ENCODE results near the gene FAM200A. TPM values are rescaled to one million over a fixed set of nuclear protein-coding genes. Genes with fewer than 3 reads are reported as not detected.
A peak's percentile ranks its signal among the peaks of the same experiment; 100 is the strongest.

The FAM200A gene
- total and polyA plus RNA-seq, 2 donors from 2014 or later = 6.8 to 6.9 TPM

- intact Hi-C loops (cut with DNase I) = no loop called here
- no peak for FAIRE-seq
Measured at GRCh38 chr7:99543081-99543671, 8.7 kb downstream of the FAM200A start.

GRCh38 chr7:99541212-99541611 lies 10.7 kb downstream of the FAM200A start:
- TF ChIP-seq CTCF (IDR thresholded peaks at IDR 0.05; ENCODE audit: borderline replicate concordance, extremely low read depth, insufficient read depth) = no peak
- H3K4me1 ChIP-seq (ENCODE audit: control insufficient read depth in 2 of 3, insufficient read depth in 2 of 3, low read depth in 1 of 3, low read length in 3 of 3) = no peaks in the 10 kb centered on the region
- no peak overlapping the region for H3K27ac ChIP-seq (ENCODE audit: low read depth in 2 of 2, low read length in 2 of 2)
- H3K9me3 ChIP-seq (ENCODE audit: control insufficient read depth in 2 of 3, insufficient read depth in 1 of 3, low read length in 3 of 3) = peaks cover 0 to 26% (median 5%) of the 10 kb centered on the region in 3 donors
- no peaks in the 10 kb centered on the region for H3K36me3 ChIP-seq (ENCODE audit: control insufficient read depth in 2 of 3, insufficient read depth in 3 of 3, low read length in 3 of 3)
- no peaks in the 10 kb centered on the region for H3K27me3 ChIP-seq (ENCODE audit: control insufficient read depth, insufficient read depth, low read length)
- no peak overlapping the region for H3K9ac ChIP-seq (ENCODE audit: low read length in 3 of 3)
- intact Hi-C loops (cut with DNase I) = no loop called here
- FAIRE-seq (no peak), DNase-seq (peak in 1 of 5 donors; percentile 8)
- no peak overlapping the region for H3K4me3 ChIP-seq (ENCODE audit: low read length in 3 of 3)

More at GRCh38 chr7:99543081-99543671, 8.7 kb downstream of the FAM200A start:
- Histone ChIP-seq H3K27me3 (ENCODE audit: control insufficient read depth, insufficient read depth, low read length) (no peaks in the 10 kb centered on the region), H3K9ac (ENCODE audit: low read length in 3 of 3) (no peak overlapping the region), H3K4me3 (ENCODE audit: low read length in 3 of 3) (no peak overlapping the region), H3K4me1 (ENCODE audit: control insufficient read depth in 2 of 3, insufficient read depth in 2 of 3, low read depth in 1 of 3, low read length in 3 of 3) (no peaks in the 10 kb centered on the region), H3K9me3 (ENCODE audit: control insufficient read depth in 2 of 3, insufficient read depth in 1 of 3, low read length in 3 of 3) (peaks cover 2 to 24% (median 5%) of the 10 kb centered on the region in 3 donors), H3K27ac (ENCODE audit: low read depth in 2 of 2, low read length in 2 of 2) (no peak overlapping the region), H3K36me3 (ENCODE audit: control insufficient read depth in 2 of 3, insufficient read depth in 3 of 3, low read length in 3 of 3) (peaks cover 5 to 9% (median 6%) of the 10 kb centered on the region in 3 donors)
- DNase-seq = peak in 1 of 5 donors; percentile 52
- no peak for TF ChIP-seq CTCF (IDR thresholded peaks at IDR 0.05; ENCODE audit: borderline replicate concordance, extremely low read depth, insufficient read depth)

GRCh38 chr7:99540542-99540941 lies 11.4 kb downstream of the FAM200A start:
- Histone ChIP-seq H3K27ac (ENCODE audit: low read depth in 2 of 2, low read length in 2 of 2) (no peak overlapping the region), H3K36me3 (ENCODE audit: control insufficient read depth in 2 of 3, insufficient read depth in 3 of 3, low read length in 3 of 3) (no peaks in the 10 kb centered on the region), H3K9me3 (ENCODE audit: control insufficient read depth in 2 of 3, insufficient read depth in 1 of 3, low read length in 3 of 3) (peaks cover 0 to 26% (median 5%) of the 10 kb centered on the region in 3 donors), H3K4me3 (ENCODE audit: low read length in 3 of 3) (no peak overlapping the region), H3K27me3 (ENCODE audit: control insufficient read depth, insufficient read depth, low read length) (no peaks in the 10 kb centered on the region), H3K4me1 (ENCODE audit: control insufficient read depth in 2 of 3, insufficient read depth in 2 of 3, low read depth in 1 of 3, low read length in 3 of 3) (no peaks in the 10 kb centered on the region), H3K9ac (ENCODE audit: low read length in 3 of 3) (no peak overlapping the region)
- intact Hi-C loops (cut with DNase I) = no loop called here
- TF ChIP-seq CTCF (IDR thresholded peaks at IDR 0.05; ENCODE audit: borderline replicate concordance, extremely low read depth, insufficient read depth) = no peak
- DNase-seq (peak in 1 of 5 donors; percentile 22), FAIRE-seq (no peak)

All from kidney (tissue), 14 donors.